Activated CD8-positive, alpha-beta memory T cell treated with anti-CD3 and anti-CD28 coated beads for 24 hours (primary cell): Measurements from ENCODE around the gene TMEM238L.

Source experiments
- DNase-seq: peaks from one replicate; pipeline ENCODE4 v3.0.0-alpha.2; 2020

The TMEM238L gene

DNA sequence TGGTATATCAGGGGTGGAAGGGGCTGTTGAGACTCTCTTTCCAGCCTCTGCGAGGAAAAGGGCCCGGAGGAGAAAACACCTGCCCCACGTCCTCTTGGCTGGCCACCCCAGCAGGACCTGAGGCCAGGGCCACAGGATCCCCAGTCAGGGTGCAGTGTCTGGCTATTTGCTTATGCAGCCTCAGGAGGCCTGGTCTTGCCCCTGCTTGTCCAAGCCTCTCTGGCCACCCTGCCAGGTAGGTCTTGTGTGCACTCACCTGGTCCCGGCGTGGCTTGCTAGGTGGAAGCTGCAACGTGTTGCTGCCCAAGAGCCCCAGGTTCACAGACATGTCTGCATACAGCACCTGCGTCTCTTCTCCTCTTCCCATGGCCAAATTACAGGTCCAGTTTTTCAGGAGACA lies 549 bp downstream of the TMEM238L start:
- no peak for DNase-seq

DNA sequence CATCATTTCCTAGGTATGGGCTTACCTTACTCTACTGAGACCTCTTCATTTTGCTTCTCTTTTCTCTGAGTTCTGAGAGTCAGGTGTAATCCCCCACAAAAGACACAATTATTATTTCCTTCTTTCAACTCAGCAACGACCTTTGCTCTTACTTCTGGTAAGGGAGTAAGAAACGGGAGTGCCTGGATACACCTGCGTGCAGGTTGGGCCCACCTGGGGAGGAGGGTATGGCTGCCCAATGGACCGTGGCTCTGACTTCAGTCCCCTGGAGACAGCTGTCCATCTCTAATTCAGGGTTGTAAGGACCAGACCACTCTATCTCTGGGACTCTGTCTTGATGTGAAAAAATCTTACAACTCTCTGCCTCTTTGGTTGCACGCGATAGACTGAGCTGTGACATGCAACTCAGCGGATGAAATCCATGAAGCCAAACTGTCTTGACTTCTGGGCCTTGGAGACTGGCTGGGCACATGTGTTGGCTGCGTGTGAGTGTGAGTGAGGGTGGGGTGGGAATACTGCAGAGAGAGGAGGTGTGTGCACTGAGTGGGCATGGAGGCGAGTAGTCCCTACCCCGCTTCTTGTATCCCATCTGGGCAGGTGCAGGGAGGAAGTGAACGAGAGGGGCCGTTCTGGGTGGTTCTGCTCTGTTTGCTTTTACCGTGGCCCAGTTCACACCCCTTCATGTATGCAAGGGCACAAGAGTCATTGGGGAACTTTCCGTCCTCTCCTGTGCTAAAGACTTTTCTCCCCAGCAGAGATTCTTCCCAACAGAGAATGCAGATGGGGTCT lies 1.2 kb downstream of the TMEM238L start:
- no peak for DNase-seq

DNA sequence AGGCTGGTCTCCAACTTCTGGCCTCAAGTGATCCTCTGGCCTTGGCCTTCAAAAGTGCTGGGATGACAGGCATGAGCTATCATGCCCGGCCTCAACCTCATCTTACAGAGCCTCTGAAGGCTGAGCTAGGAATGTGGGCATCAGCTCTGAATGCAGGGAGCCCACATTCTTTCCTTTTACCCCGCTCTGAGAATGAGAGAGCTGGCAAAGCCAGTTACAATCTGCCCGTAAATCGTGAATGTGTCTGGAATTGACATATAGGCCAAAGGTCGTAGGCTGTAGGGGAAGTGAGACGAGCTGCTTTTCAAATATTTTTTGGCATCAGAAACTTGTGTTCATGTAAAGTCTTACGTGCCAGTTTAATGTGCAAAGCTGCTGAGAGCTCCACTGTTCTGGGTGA lies 4.5 kb downstream of the TMEM238L start:
- no peak for DNase-seq

DNA sequence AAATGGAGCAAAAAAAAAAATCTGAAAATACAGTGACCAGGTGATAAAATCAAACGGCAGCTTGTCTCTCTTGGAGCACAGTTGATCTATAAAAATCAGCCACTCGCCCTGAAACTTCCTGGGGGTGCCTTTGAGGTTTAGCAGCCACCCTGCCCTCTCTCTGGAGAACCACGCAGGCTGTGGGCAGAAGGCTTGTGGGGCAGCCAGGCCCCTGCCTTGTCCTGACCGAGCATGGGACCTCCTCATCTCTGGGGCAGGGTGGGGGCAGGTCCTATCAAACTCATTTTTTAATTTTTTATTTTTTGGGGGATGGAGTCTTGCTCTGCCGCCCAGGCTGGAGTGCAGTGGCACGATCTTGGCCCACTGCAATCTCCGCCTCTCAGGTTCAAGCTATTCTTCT lies 5.0 kb downstream of the TMEM238L start:
- DNase-seq = no peak

DNA sequence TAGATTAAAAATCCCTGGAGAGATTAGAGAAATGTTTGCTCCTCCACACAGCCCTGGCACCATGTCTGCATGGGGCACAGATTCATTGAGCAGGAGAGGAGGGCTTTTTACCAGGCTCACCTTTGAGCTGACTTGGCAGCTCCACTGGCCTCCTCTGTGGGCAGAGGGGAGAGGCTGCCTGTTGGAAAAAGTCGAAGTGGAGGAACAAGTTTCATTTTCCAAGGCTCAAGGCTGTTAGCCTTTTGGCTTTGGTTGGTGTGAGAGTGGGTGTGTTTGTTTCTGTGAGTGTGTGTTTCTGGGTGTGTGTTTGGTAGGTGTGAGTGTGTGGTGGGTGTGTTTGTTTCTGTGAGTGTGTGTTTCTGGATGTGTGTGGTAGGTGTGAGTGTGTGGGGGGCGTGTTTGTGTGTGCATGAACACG lies 5.6 kb downstream of the TMEM238L start:
- no peak for DNase-seq

DNA sequence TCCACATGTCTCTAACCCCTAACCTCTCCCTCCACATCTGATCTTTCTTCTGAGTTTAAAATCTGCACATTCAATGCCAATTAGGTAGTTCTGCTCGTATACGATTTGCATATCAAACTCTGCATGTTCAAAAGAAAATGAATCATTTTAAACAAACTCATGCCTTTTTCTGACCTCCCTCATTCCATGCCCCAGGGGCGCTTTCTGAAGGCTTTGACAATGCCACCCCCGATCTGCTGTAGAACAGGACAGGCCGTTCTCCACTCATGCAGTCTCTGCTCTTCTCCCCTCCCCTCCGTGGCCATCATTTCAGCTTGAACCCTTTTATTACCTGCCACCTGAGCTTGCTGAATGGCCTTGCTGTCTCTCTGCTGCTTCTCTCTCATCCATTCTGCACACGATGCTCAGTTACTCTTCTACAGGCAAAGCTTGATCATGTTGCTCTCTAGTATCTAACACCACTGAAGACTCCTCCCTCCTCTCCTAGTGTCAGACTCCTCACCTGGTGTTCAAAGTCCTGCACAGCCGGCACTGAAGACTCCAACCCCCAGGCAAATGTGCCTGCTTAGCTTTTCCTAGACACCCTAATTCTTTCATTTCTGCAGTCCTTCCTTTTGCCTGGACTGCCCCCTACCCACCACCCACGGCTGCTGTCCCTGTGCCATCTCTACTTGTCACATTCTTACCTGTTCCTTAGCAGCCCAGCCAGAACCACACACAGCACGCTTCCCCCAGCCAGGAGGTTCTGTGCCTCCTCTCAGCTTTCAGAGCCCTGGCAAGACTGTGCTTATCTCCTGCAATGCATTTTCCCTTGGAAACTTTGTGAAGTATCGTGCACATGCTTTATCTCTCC lies 6.2 kb downstream of the TMEM238L start:
- no peak for DNase-seq

DNA sequence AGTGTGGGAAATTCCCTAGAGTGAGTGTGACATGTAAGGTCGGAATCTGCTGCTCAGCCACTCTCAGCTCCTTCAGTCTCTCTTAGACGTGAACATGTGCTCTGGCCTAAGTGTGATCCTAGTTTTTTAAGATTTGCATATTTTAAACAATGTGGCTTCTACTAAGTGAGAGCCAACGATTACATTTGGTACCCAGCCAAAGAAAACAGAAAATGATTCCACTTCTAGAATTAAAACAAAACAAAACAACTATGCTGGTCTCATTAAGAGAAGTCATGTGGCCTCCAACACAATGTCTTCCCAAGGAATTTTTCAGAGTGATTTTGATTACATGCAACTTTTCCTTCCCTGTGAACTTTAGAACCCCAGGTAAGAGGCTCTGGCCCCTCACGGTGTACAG lies 10.1 kb downstream of the TMEM238L start:
- no peak for DNase-seq

DNA sequence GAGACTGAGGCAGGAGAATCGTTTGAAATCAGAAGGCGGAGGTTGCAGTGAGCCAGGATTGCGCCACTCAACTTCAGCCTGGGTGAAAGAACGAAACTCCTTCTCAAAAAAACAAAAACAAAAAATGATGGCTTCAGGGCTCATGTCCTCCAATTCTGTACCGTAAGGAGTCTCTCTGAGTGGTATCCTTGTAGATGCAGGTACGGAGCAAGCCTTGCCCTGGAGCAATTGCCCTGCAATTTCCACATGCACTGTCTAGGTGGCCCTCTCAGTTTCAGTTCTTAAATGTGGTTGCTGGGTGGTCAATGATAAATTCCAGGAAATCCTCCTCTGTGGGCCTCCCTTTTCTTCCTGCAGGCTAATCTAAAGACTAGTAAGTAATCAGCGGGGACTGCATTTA lies 10.6 kb downstream of the TMEM238L start:
- DNase-seq = no peak

DNA sequence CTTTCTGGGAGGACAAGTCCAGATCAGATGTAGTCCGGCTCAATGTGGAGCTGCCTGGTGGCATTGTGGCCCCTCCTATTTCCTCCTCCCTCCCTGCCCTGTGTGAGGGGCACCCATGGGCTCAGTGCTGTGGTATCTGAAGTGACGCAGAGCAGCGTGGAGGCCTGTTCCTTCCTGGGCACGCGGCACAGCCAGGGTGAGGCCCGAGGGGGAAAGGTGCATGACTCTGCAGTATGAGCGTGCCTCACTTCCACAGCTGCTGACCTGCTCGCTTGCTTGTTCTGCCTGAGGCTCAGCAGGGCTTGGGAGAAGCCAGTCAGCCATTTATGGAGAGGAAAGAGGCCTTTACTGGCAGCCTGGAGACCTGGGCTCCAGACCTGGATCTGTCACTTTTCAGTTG lies 11.7 kb downstream of the TMEM238L start:
- DNase-seq = no peak

DNA sequence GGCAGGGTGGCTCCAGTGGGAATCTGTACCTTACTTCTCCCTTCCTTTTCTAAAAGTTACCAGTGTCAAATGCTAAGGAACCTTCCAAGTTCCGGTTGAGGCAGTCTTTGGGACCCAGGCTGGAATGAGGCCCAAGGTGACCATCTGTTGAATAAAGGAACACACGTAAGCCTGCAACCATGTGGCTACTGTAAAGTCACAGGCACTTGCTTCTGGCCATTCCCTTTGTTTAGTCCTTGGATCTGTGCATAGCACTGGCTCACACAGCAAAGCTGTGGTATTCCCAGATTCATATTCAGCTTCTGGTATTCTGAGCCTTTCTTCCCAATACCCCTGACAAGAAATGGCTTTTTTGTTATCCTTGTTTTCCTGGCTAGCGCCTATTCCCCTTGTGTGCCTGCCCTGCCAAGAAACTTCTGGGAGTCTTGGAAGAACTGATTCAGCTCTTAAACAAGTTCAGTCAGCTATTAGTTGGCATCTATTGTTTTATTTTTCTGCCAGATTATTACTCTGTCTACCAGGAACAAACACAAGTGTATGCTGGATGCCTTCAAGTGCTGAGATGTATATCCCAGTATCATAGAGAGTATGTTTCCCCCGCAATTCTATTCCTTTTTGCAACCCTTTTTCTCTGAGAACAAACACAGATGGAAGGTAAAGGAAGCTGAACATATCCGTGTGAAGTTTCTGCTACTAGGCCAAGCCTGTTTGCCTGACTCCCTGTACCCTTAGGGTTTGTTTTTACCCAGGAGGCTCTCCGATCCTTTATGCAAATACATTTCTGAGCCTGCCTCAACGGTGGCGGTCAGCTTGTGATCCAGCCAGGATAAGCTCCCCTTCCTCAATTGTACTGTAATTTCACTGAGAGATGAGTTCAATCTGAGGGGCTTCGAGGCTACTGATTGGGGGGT lies 13.2 kb downstream of the TMEM238L start:
- no peak for DNase-seq

DNA sequence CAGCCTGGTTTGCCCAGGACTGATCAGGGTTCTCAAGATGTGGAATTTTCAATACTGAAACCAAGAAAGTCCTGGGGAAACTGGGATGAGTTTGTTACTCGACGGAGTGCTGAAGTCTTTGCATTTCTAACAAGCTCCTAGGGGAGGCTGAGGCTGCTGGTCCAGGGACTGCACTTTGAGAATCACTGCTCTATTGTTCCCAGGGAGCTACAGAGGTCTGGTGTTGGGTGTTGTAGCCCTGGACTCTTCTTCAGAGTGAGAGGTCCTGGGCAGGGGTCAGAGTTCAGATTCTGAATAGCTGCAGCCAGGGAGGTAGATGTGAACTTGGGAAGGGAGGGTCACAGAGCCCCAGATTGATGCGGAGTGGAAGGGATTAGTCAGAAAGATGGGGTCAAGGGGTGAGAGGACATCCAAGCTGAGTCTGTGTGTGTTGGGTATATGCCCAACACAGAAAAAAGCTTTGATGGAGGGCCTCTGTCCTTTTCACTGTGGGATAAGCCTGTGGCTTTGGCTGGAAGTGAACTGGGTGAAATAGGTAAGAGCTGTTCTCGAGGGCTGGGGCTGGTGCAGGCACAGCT lies 14.1 kb downstream of the TMEM238L start:
- DNase-seq = no peak

DNA sequence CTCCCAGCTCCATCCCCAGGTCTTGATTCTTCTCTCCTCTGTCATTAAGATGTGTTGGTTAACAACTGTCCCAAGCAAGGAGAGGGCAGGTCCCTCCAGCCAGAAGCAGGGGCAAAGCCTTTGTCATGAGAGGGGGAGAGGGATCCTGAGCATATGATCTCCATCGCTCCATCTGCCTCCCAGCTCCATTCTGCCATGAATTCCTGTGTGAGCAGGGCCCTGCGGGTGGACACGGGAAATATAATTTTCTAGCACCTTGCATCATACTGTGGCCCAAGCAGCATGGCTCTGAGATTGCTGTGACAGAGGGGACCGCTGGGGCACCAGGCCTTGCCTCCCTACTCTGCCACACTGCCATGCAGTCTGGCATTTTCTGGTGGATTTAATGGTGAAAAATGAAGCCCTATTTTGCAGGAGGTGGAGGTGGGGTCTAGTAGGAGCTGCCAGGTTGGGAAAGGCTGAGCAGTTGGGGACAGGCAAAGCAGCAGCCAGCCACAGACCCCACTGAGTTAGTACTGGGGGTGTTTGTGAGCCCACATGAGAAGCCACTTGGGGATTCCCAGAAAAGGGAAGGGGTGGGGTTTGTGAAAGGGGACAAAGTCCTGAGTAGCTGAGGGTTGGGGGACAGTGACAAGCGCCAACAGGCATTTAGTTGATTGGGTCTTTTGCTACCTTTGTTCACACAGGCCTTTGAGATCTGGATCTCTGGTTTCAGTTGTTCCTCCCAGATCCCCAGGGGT lies 16.4 kb downstream of the TMEM238L start:
- no peak for DNase-seq

DNA sequence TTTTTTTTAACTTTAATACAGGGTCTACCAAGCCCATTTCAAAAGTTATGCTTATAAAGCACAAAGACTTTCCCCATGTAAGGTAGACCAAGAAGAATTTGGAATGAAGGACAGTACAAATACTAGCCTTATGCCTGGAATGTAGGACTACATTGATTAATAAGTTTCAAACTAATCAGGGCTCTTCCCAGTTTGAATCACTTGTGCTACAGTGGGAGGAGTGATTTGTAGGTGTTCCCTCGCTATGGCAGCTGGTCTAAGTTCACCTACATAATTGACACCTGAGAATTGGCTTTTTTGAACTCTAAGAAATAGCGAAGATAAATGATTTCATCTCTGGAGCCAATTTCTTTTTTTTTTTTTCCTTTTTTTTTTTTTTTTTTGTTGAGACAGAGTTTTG lies 18.6 kb downstream of the TMEM238L start:
- no peak for DNase-seq

DNA sequence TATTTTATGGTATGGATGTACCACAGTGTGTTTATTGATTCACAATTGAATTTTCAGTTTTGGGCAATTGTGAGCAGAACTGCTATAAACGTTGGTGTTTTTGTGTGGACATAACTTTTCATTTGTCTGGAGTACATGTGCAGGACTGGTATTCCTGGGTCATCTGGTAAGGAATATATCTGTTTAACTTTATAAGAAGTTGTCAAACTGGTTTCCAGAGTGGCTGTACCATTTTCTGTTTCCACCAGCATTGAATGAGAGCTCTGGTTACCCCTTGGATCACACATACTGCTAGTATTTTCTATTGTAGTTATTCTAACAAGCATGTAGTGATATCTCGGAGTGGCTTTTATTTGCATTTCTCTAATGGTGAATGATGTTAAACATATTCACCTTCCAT lies 24.3 kb downstream of the TMEM238L start:
- no peak for DNase-seq

DNA sequence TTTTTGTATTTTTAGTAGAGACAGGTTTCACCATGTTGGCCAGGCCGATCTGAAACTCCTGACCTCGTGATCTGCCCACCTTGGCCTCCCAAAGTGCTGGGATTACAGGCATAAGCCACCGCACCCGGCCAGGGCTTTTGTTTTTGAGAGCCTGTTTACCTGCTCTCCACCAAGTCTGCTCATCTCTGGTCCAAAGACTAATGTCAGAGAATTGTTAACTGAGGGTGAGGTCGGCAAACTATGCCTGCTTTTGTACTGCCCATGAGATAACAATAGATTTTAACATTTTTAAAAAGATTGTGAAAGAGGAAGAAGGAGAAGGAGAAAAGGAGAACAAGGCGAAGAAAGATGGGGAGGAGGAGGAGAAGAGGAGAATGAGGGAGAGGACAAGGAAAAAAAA lies 26.0 kb downstream of the TMEM238L start:
- DNase-seq = no peak

DNA sequence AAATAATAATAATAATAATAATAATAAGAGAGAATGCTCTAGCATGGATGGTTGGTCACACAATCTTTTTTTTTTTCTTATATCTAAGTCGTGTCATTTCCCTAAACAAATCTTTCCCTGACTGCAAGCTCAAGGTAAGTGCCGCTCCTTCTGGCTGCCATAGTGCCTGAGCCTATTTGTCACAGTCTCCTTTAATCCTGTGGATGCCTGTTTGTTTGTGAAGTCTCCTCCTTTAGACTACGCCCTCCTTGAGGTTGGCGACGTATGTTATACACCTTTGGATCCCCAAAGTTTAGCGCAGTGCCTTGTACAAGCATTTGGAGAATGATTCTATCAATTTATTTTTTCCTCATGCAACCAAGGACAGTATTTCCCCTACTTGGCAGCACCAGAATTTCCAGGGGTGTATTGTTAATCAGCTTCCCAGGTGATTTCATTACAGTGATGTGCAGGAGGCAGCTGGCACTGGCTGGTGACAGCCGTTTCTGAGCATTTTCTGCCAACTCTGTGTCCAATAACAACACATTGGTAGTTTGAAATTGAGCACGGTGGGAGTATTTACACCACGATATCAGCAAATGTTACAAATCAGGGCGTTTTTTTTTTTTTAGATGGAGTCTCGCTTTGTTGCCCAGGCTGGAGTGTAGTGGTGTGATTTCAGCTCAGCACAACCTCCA lies 26.6 kb downstream of the TMEM238L start:
- no peak for DNase-seq

DNA sequence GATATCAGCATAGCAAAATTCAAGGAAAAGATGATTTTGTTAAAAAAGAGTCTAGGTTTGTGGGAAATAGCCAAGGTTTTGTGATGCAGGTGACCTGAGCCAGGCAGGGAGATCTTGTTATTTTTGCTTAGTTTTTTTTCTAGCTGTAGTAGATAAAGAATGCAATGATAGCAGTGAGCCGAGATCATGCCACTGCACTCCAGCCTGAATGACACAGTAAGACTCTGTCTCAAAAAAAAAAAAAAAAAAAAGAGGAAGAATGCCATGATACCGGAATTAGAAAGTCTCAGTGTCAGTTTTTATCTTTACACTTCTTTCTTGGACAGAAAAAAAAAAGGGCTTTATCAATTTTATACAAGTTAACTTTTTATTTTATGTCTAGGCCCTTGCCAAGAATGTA lies 27.5 kb downstream of the TMEM238L start:
- no peak for DNase-seq

DNA sequence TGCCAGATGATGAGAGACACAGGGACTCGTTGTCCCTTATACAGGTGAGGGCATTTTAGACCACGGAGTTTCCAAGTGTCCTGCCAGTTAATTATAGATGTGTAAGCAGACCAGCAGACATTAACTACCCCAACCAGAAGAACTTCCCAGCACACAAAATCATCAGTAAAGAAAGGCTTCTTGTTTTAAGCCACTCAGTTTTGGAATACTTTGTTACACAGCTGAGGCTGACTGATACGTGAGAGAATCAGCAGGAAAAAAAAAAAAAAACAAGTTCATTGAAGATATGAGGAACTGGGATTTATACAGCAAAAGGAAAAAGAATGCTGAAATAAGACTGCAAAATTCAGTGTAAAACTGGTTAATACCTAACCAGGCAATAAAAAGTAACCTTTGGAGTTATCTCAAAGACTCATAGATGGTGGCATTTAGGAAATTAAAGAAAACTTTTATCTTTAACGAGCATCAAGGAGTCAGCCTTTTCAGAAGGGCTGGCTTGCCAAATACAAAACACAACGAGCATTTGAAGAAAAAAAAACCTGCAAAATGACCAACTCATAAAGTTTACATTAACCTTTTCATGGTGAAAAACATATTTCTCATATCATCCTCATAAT lies 28.1 kb downstream of the TMEM238L start:
- DNase-seq = no peak

DNA sequence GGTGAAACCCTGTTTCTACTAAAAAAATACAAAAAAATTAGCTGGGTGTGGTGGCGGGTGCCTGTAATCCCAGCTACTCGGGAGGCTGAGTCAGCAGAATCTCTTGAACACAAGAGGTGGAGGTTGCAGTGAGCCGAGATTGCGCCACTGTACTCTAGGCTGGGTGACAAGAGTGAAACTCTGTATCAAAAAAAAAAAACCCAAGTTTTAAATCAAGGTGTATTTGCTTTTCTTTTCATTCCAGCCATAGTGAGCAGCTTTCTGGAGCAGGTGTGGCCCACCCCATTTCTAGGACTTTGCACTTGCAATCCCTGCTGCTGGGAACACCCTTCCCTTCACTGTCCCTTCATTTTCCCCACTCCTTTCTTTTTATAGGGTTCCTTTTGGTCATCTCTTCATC lies 28.8 kb downstream of the TMEM238L start:
- DNase-seq = no peak

DNA sequence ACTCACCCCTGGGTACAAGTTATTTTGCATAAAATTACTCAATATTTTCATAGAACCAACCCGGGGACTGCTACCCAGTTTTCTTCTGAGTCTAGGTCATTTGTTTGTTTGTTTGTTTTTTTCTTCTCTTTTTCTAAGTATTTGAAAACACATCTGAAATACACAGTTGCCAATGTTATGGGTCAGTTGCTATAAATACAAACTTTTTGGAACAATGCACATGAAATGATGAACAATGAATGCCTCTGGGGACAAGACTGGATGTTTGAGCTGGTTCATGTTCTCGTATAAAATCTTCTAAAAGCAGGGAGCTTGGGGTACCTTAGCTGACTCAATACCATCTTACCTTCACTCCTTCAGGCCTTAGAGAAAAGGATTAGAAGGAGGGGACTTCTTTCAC lies 30.5 kb downstream of the TMEM238L start:
- DNase-seq = no peak
